ENCODE measurements around the gene ITGA1.

The ITGA1 gene

DNA sequence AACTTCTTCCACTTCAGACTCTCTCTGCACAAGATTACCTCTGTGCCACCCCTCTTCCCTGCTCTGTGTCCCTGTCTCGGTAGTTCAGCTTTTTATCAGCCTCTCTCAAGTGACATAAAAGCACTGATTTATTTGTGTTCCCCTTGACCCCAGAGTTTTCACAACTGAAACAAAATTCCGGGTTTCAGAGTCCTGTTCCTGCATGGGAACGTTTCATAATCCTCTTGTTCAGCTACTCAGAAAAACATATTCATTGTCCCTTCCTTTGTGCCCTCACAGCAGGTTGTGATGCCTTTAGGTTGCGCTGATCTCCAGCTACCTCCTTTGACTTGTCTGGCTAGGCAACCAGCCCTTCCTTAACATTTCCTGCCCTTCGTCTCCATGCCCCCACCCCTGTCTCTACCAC lies 13.7 kb upstream of the ITGA1 start:
- no peak for FAIRE-seq
- TF ChIP-seq TAF1 (IDR thresholded peaks at IDR 0.05; ENCODE audit: borderline replicate concordance, low read depth, low read length) (no peak), POLR2A (IDR thresholded peaks at IDR 0.05; ENCODE audit: low read depth, low read length) (no peak), POLR2AphosphoS5 (IDR thresholded peaks at IDR 0.05; ENCODE audit: low read depth, low read length) (no peak)

DNA sequence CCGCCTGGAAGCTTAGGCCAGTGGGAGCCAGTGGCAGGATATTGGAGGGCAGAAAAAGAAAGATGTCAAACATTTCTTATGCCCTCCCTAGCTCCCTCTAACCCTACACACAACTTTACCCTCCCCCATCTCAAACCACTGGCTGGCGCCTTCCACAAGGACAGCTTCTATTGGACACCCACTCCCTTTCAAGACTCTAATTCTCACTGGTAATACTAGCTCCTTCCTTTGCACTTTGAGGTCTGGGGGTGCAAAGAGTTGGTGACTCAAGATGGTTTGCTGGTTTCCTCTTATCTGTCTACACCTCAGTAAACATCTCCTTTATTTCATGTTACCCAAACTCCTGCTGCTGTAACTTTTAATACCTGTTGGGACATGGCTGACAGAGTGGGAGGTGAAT lies 11.6 kb upstream of the ITGA1 start:
- no peak for FAIRE-seq
- TF ChIP-seq TAF1 (IDR thresholded peaks at IDR 0.05; ENCODE audit: borderline replicate concordance, low read depth, low read length) (no peak), POLR2A (IDR thresholded peaks at IDR 0.05; ENCODE audit: low read depth, low read length) (no peak), POLR2AphosphoS5 (IDR thresholded peaks at IDR 0.05; ENCODE audit: low read depth, low read length) (no peak)
- no peak for DNase-seq (ENCODE audit: insufficient read length)

More for the DNA sequence above, 13.7 kb upstream of the ITGA1 start:
- no peak for DNase-seq (ENCODE audit: insufficient read length)

DNA sequence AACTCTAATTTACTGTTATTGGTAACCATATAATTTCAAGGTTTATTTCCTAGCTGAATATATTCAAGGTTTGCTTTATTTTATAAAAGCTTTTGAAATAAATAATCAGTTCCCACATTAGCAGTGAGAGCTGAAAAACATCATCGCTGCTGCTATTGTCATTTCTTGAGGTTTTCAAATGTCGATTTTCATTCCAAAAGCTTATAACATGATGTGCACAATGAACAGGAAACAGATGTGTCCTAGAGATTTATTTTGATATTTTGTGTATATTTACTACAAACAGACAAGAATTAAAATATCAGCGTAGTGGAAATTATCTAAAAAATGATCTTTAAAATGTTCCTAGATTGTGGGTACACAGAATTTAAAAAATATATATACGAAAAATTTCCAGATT lies 10.5 kb upstream of the ITGA1 start:
- FAIRE-seq (no peak), DNase-seq (ENCODE audit: insufficient read length) (no peak)
- TF ChIP-seq POLR2A (IDR thresholded peaks at IDR 0.05; ENCODE audit: low read depth, low read length) (no peak), POLR2AphosphoS5 (IDR thresholded peaks at IDR 0.05; ENCODE audit: low read depth, low read length) (no peak), TAF1 (IDR thresholded peaks at IDR 0.05; ENCODE audit: borderline replicate concordance, low read depth, low read length) (no peak)

DNA sequence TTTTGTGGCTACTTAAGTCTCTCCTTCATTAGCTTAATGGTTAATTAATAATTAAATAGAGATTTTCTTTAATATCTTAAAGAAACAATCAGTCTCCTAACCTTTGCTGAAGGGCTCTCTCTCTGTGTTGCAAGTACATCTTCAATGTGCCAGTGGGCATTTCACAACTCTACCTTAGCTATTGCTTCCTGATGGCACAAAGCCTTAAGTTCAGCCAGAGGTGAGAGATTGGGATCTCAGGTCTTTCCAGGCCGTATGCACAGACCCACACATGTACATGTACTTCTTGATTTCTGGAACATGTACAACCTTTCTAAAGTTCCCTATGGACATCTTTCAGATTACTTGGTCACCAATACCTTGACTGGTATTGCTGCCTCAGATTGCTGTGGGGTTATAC lies 8.9 kb upstream of the ITGA1 start:
- no peak for TF ChIP-seq POLR2A (IDR thresholded peaks at IDR 0.05; ENCODE audit: low read depth, low read length)
- TF ChIP-seq POLR2AphosphoS5 (IDR thresholded peaks at IDR 0.05; ENCODE audit: low read depth, low read length): no peak
- no peak for TF ChIP-seq TAF1 (IDR thresholded peaks at IDR 0.05; ENCODE audit: borderline replicate concordance, low read depth, low read length)
- FAIRE-seq (no peak), DNase-seq (ENCODE audit: insufficient read length) (no peak)

GRCh38 chr5:52779213-52779612 lies 8.5 kb upstream of the ITGA1 start:
- FAIRE-seq: no peak
- TF ChIP-seq TAF1 (IDR thresholded peaks at IDR 0.05; ENCODE audit: borderline replicate concordance, low read depth, low read length) (no peak), POLR2AphosphoS5 (IDR thresholded peaks at IDR 0.05; ENCODE audit: low read depth, low read length) (no peak), POLR2A (IDR thresholded peaks at IDR 0.05; ENCODE audit: low read depth, low read length) (no peak)
- DNase-seq (ENCODE audit: insufficient read length): no peak

GRCh38 chr5:52783226-52783959 lies 4.3 kb upstream of the ITGA1 start:
- FAIRE-seq (no peak), DNase-seq (ENCODE audit: insufficient read length) (no peak)
- TF ChIP-seq TAF1 (IDR thresholded peaks at IDR 0.05; ENCODE audit: borderline replicate concordance, low read depth, low read length) (no peak), POLR2A (IDR thresholded peaks at IDR 0.05; ENCODE audit: low read depth, low read length) (no peak), POLR2AphosphoS5 (IDR thresholded peaks at IDR 0.05; ENCODE audit: low read depth, low read length) (no peak)

- TF ChIP-seq POLR2A (IDR thresholded peaks at IDR 0.05; ENCODE audit: low read depth, low read length) (no peak), POLR2AphosphoS5 (IDR thresholded peaks at IDR 0.05; ENCODE audit: low read depth, low read length) (no peak), TAF1 (IDR thresholded peaks at IDR 0.05; ENCODE audit: borderline replicate concordance, low read depth, low read length) (no peak)
- no peak for DNase-seq (ENCODE audit: insufficient read length)
- no peak for FAIRE-seq
Observed at GRCh38 chr5:52784737-52785136, 3.0 kb upstream of the ITGA1 start.

- no peak for DNase-seq (ENCODE audit: insufficient read length)
- FAIRE-seq: no peak
- no peak for TF ChIP-seq POLR2AphosphoS5 (IDR thresholded peaks at IDR 0.05; ENCODE audit: low read depth, low read length)
- no peak for TF ChIP-seq POLR2A (IDR thresholded peaks at IDR 0.05; ENCODE audit: low read depth, low read length)
- no peak for TF ChIP-seq TAF1 (IDR thresholded peaks at IDR 0.05; ENCODE audit: borderline replicate concordance, low read depth, low read length)
Observed at GRCh38 chr5:52786391-52786790, 1.3 kb upstream of the ITGA1 start.

DNA sequence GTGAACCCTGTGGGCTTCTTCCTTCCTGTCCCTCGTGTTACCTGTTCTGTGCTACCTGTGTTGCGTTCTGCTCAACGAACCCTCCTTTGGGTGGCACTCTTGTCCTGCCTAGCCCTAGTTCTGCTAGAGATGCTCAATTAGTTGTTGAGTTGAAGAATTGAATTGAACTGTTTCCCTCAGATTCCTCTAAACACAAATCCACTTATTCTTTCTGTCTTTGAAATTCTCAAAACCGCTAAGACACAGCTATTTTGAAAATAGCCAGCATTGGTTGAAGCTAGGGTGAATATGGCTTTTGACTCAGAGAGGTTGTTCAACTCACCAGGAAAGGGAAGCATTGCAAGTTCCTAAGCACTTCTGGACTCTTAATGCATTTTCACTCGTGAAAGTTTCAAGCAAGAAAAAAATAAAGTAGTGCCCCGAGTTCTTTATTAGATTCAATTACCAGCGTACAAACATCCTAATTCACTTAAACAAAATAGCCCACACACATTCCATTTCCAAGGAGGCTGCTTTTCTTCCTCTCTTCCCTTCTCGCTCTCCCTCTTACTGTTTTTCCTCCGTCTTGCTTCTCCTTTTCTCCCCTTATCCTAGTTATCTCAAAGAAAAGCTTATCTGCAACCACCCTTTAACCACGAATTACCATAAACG lies 642 bp upstream of the ITGA1 start:
- FAIRE-seq: no peak
- DNase-seq (ENCODE audit: insufficient read length): no peak
- no peak for TF ChIP-seq TAF1 (IDR thresholded peaks at IDR 0.05; ENCODE audit: borderline replicate concordance, low read depth, low read length)
- TF ChIP-seq POLR2A (IDR thresholded peaks at IDR 0.05; ENCODE audit: low read depth, low read length): no peak
- no peak for TF ChIP-seq POLR2AphosphoS5 (IDR thresholded peaks at IDR 0.05; ENCODE audit: low read depth, low read length)

GRCh38 chr5:52788505-52788821 lies 747 bp downstream of the ITGA1 start:
- DNase-seq (ENCODE audit: insufficient read length) (no peak), FAIRE-seq (no peak)
- TF ChIP-seq POLR2A (IDR thresholded peaks at IDR 0.05; ENCODE audit: low read depth, low read length) (no peak), TAF1 (IDR thresholded peaks at IDR 0.05; ENCODE audit: borderline replicate concordance, low read depth, low read length) (no peak), POLR2AphosphoS5 (IDR thresholded peaks at IDR 0.05; ENCODE audit: low read depth, low read length) (no peak)

DNA sequence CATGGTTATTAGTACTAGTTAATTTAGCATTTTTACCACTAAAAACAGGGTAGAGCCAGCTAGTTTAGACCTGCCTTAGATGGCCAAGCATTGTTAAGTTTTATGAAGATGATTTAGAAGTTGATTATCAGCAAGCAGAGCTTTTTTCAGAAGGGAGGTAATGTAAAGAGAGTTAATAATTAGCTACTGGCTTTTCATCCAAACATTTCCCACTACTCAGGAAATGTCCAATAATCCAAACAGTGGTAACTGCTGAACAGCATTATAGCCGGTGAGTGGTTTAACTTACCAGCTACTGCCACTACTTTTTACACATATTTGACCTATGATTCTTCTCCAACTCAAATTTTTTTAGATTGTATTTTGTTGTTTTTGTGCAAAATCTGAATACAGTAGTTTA lies 1.7 kb downstream of the ITGA1 start:
- FAIRE-seq (no peak), DNase-seq (ENCODE audit: insufficient read length) (no peak)
- TF ChIP-seq POLR2A (IDR thresholded peaks at IDR 0.05; ENCODE audit: low read depth, low read length): no peak
- no peak for TF ChIP-seq TAF1 (IDR thresholded peaks at IDR 0.05; ENCODE audit: borderline replicate concordance, low read depth, low read length)
- TF ChIP-seq POLR2AphosphoS5 (IDR thresholded peaks at IDR 0.05; ENCODE audit: low read depth, low read length): no peak

DNA sequence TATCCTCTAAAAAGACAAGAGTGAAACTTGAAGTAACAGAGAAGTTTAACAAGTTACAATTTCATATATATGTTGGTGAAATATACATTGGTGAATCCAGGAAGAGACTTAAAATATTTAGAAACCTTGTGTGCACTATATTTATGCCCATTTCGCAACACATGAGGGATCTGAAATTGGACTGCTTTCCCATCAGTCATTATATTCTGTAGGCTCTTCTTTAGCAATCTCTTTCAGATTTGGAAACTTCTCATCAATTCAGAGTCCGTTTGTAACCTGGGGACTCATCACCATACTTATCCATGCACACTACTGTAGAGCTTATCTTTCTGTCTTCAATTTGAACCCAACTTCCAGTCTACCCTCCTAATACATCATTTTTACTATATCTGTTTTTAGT lies 2.1 kb downstream of the ITGA1 start:
- no peak for FAIRE-seq

More for the DNA sequence above, 2.1 kb downstream of the ITGA1 start:
- DNase-seq (ENCODE audit: insufficient read length): no peak
- TF ChIP-seq POLR2AphosphoS5 (IDR thresholded peaks at IDR 0.05; ENCODE audit: low read depth, low read length) (no peak), POLR2A (IDR thresholded peaks at IDR 0.05; ENCODE audit: low read depth, low read length) (no peak), TAF1 (IDR thresholded peaks at IDR 0.05; ENCODE audit: borderline replicate concordance, low read depth, low read length) (no peak)
